ENCODE results near the gene DFFA.
"Not testable (repeated sequence)": the region's sequence is repeated elsewhere in the genome, so short reads cannot be mapped to it uniquely, and the experiment has no call there.

DFFA gene

DNA sequence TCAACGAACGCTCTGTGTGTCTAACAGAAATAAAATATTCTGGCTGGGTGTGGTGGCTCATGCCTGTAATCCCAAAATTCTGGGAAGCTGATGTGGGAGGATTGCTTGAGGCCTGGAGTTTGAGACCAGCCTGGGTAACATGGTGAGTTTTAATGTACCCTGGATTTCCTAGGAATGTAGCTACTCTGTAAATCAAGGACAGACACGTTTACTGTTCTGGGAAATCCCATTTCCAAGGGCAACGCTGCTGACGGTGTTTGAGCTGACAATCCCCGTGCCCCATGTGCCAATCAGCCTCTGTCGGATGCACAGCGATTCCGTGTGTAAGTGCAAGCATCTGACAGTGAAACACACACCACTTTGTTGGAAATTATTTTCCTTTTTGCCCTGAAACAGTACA lies 14.5 kb downstream of the DFFA start:
- no peak overlapping the region for H3K4me3 ChIP-seq (ENCODE audit: low read depth, low read length)
- TF ChIP-seq, protein P1, sequence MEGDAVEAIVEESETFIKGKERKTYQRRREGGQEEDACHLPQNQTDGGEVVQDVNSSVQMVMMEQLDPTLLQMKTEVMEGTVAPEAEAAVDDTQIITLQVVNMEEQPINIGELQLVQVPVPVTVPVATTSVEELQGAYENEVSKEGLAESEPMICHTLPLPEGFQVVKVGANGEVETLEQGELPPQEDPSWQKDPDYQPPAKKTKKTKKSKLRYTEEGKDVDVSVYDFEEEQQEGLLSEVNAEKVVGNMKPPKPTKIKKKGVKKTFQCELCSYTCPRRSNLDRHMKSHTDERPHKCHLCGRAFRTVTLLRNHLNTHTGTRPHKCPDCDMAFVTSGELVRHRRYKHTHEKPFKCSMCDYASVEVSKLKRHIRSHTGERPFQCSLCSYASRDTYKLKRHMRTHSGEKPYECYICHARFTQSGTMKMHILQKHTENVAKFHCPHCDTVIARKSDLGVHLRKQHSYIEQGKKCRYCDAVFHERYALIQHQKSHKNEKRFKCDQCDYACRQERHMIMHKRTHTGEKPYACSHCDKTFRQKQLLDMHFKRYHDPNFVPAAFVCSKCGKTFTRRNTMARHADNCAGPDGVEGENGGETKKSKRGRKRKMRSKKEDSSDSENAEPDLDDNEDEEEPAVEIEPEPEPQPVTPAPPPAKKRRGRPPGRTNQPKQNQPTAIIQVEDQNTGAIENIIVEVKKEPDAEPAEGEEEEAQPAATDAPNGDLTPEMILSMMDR (IDR thresholded peaks at IDR 0.05; ENCODE audit: low read depth, low read length), result no peak

DNA sequence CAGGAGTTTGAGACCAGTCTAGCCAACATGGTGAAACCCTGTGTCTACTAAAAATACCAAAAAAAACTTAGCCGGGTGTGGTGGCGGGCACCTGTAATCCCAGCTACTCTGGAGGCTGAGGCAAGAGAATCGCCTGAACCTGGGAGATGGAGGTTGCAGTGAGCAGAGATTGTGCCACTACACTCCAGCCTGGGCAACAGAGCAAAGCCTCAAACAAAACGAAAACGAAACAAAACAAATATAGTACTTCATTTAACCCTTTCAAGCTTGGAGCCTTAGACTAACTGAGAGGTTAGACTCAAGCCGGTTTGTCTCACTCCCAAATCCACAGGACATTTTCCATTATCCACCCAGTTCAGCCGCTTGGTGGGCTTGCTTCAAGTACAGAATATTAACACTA lies 14.9 kb downstream of the DFFA start:
- not testable (repeated sequence) for H3K4me3 ChIP-seq (ENCODE audit: low read depth, low read length)

DNA sequence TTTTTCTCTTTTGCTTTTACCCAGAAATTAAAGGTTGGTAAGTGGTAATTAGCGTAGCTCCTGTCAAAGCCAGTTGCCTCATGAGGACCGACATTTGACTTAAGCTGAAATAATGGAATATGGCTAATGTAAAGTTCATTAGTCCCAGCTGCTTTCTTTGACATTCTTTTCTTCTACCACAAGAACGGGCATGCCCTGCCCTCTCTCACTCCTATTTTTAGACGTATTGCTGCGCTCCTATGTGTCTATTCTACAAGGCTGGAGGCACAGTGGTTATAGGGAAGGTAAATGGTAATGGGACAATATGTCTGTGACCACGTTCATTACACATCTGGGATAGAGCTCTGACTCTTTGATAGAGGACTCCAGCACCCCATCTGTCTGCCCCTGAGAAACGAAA lies 15.7 kb downstream of the DFFA start:
- no peak overlapping the region for H3K4me3 ChIP-seq (ENCODE audit: low read depth, low read length)
- TF ChIP-seq, protein P1 (IDR thresholded peaks at IDR 0.05; ENCODE audit: low read depth, low read length), result no peak

DNA sequence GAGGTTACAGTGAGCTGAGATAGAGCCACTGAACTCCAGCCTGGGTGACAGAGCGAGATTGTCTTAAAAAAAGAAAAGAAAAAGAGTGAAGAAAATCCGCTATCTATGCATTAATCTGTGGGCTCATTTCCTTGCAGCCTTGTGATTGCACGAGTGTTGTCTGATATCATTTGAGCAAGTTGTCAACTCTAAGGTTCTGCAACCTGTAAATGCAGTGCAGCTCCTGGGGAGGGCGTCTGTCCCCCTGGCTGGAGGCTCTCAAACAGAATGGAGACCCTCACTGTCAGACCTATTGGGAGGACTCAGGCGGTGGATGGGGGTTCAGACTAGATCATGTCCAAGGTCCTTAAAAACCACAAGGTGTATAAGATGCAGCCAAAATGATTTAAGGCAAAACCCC lies 16.3 kb downstream of the DFFA start:
- H3K4me3 ChIP-seq (ENCODE audit: low read depth, low read length), result no peak overlapping the region
- TF ChIP-seq, protein P1 (IDR thresholded peaks at IDR 0.05; ENCODE audit: low read depth, low read length), result no peak

DNA sequence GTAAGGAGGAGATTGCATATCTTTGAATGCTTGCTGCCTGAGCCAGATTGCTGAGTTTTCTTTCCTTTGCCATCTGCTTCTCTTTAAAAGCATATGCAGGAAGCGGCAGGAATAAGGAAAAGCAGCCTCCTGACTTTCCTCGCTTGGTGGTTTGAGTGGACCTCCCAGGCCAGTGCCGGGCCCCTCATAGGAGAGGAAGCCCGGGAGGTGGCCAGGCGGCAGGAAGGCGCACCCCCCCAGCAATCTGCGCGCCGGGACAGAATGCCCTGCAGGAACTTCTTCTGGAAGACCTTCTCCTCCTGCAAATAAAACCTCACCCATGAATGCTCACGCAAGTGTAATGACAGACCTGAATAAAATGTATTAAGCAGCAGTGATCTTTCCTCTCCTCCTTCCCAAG lies 21.0 kb downstream of the DFFA start:
- TF ChIP-seq, protein P1 (IDR thresholded peaks at IDR 0.05; ENCODE audit: low read depth, low read length), result no peak
- H3K4me3 ChIP-seq (ENCODE audit: low read depth, low read length), result peak overlapping the region; percentile 41

- no peak overlapping the region for H3K4me3 ChIP-seq (ENCODE audit: low read depth, low read length)
- TF ChIP-seq, protein P1 (IDR thresholded peaks at IDR 0.05; ENCODE audit: low read depth, low read length), result no peak
Observed at GRCh38 chr1:10450836-10451235, 21.5 kb downstream of the DFFA start.

DNA sequence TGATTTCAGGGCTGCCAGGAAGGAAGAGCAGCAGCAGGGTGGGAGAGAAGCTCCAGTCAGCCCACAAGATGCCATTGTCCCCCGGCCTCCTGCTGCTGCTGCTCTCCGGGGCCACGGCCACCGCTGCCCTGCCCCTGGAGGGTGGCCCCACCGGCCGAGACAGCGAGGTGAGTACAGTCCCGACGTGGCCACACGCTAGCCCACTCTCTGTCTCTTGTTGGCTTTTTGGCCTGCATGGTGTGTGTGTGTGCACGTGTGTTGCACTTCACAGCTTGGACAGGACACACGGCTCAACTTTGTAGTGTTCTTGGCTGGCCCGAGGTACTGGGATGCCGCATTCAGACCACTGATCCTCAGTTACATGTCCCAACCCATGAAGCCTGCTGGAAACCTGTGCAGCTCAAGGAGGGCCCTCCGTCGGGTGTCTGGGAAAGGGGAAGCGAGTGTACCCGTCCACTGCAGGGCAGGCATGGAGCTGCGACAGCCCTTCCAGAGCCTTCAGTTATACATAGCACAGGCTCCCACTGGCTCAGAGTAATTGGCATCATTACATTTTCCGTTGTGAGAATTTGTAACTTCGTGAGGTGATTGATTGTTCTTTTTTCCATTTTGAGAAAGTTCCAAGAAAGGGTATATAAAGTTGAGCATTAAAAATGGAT lies 22.0 kb downstream of the DFFA start:
- no peak overlapping the region for H3K4me3 ChIP-seq (ENCODE audit: low read depth, low read length)
- TF ChIP-seq, protein P1 (IDR thresholded peaks at IDR 0.05; ENCODE audit: low read depth, low read length), result no peak

- TF ChIP-seq, protein P1 (IDR thresholded peaks at IDR 0.05; ENCODE audit: low read depth, low read length), result no peak
- no peak within 1 kb of the TSS for H3K4me3 ChIP-seq (ENCODE audit: low read depth, low read length)
Observed at GRCh38 chr1:10449751-10450150, 22.6 kb downstream of the DFFA start, which contains the start of gene CORT. TSS of gene CORT (plus strand) at chr1:10450031. CDS start at chr1:10450224, 193 bp downstream.

Data from WI38 (cell line).